ENCODE results near the gene P2RX4.

- TF ChIP-seq EZH2 (IDR thresholded peaks at IDR 0.05; ENCODE audit: low read length) (no peak), CTCF (optimal IDR thresholded peaks at IDR 0.05 in 1 of 3, IDR thresholded peaks at IDR 0.05 in 1 of 3, conservative IDR thresholded peaks at IDR 0.05 in 1 of 3; ENCODE audit: extremely low read depth in 1 of 3, insufficient read depth in 2 of 3, low read length in 3 of 3) (no peak)
Measured at GRCh38 chr12:121248622-121249021, 38.7 kb downstream of the P2RX4 start.

Data from keratinocyte (primary cell).